Epithelial cell of proximal tubule (primary cell): ENCODE data around the gene CST1. TPM values are rescaled to one million over a fixed set of nuclear protein-coding genes. Genes with fewer than 3 reads are reported as not detected.
"Not testable (repeated sequence)": the region's sequence is repeated elsewhere in the genome, so short reads cannot be mapped to it uniquely, and the experiment has no call there.

ENCODE experiments used
- DNase-seq: peaks from one replicate; pipeline ENCODE4 v3.0.0-alpha.2; 2011; ENCODE audit warnings: low read depth
- H3K4me3 ChIP-seq: 2 replicates; pipeline ENCODE4 v1.5.1; 2011; ENCODE audit warnings: low read depth, mild to moderate bottlenecking, low read length
- CTCF ChIP-seq: conservative IDR thresholded peaks from 2 replicates; pipeline ENCODE4 v1.5.1; 2012; ENCODE audit warnings: low read depth, mild to moderate bottlenecking, low read length
- total RNA-seq: library from RNA; depleted of rRNA; stranded (reverse); fragments of >200 nt; gene quantifications from 2 replicates; pipeline ENCODE4 v1.2.3, GENCODE V29; 2015

Gene CST1
- total RNA-seq, 1 donor from 2014 or later, result not detected

- TF ChIP-seq CTCF, result no peak
- DNase-seq, result no peak
- no peak overlapping the region for H3K4me3 ChIP-seq
Observed at GRCh38 chr20:23744817-23745216, 5.9 kb downstream of the CST1 start.

- not testable (repeated sequence) for DNase-seq, H3K4me3 ChIP-seq
Observed at GRCh38 chr20:23735391-23735790, 15.3 kb downstream of the CST1 start.

GRCh38 chr20:23734949-23735348 lies 15.8 kb downstream of the CST1 start:
- H3K4me3 ChIP-seq, DNase-seq: not testable (repeated sequence)

GRCh38 chr20:23734440-23734839 lies 16.3 kb downstream of the CST1 start:
- not testable (repeated sequence) for DNase-seq, H3K4me3 ChIP-seq

- no peak for DNase-seq
- no peak for TF ChIP-seq CTCF
- H3K4me3 ChIP-seq, result no peak overlapping the region
Observed at GRCh38 chr20:23727016-23727415, 23.7 kb downstream of the CST1 start.

GRCh38 chr20:23725102-23725501 lies 25.6 kb downstream of the CST1 start:
- H3K4me3 ChIP-seq, result no peak overlapping the region
- no peak for DNase-seq
- TF ChIP-seq CTCF, result no peak

- not testable (repeated sequence) for H3K4me3 ChIP-seq, DNase-seq
- peak; percentile 47 for TF ChIP-seq CTCF
Observed at GRCh38 chr20:23723659-23724307, 27.0 kb downstream of the CST1 start.

GRCh38 chr20:23722851-23723250 lies 27.9 kb downstream of the CST1 start:
- not testable (repeated sequence) for DNase-seq, H3K4me3 ChIP-seq

GRCh38 chr20:23721962-23722361 lies 28.8 kb downstream of the CST1 start:
- H3K4me3 ChIP-seq, result no peak overlapping the region
- no peak for DNase-seq
- TF ChIP-seq CTCF, result no peak

- not testable (repeated sequence) for H3K4me3 ChIP-seq, DNase-seq
Observed at GRCh38 chr20:23719351-23719750, 31.4 kb downstream of the CST1 start.

- not testable (repeated sequence) for DNase-seq, H3K4me3 ChIP-seq
Observed at GRCh38 chr20:23711778-23712177, 39.0 kb downstream of the CST1 start.
